Coronary artery (tissue), 2 donors: ENCODE measurements around the gene PAQR8.

Source experiments
- DNase-seq: peaks from one replicate; pipeline ENCODE4 v3.0.0-alpha.2; 2017; ENCODE audit warnings: low spot score
- H3K27ac ChIP-seq, 2 donors: fragments of 200-600 bp; sonication (generic); one replicate each; pipeline ENCODE4 v1.5.1; 2016 to 2019
- H3K4me3 ChIP-seq: fragments of 200-600 bp; sonication (generic); 2 replicates; pipeline ENCODE4 v1.5.1; 2016; ENCODE audit warnings: mild to moderate bottlenecking, moderate library complexity
- CTCF ChIP-seq: fragments of 200-600 bp; sonication (generic); IDR thresholded peaks from one replicate; pipeline ENCODE4 v1.5.1; 2019; ENCODE audit warnings: antibody characterized with exemption

PAQR8 gene

GRCh38 chr6:52361945-52362442 is at the start of gene PAQR8:
PAQR8 (plus strand) TSS chr6:52362151; CDS start chr6:52403214, 41,063 bp downstream.
- DNase-seq, result peak; percentile 78
- Histone ChIP-seq H3K27ac (peak within 1 kb of the TSS; percentile 58 to 68), H3K4me3 (peak within 1 kb of the TSS; percentile 82)
- TF ChIP-seq CTCF, result no peak

- H3K27ac ChIP-seq, result no peak overlapping the region
- TF ChIP-seq CTCF, result no peak
- no peak overlapping the region for H3K4me3 ChIP-seq
- no peak for DNase-seq
Measured at GRCh38 chr6:52312461-52312860, 49.5 kb upstream of the PAQR8 start.

- no peak overlapping the region for H3K4me3 ChIP-seq
- no peak for TF ChIP-seq CTCF
- no peak for DNase-seq
- no peak overlapping the region for H3K27ac ChIP-seq
Measured at GRCh38 chr6:52314752-52315151, 47.2 kb upstream of the PAQR8 start.

- TF ChIP-seq CTCF, result no peak
- no peak for DNase-seq
- H3K27ac ChIP-seq, result no peak overlapping the region
- no peak overlapping the region for H3K4me3 ChIP-seq
Measured at GRCh38 chr6:52317211-52317610, 44.7 kb upstream of the PAQR8 start.

GRCh38 chr6:52317841-52318581 is 43.9 kb upstream of the PAQR8 start:
- no peak for DNase-seq
- H3K4me3 ChIP-seq, result no peak overlapping the region
- no peak for TF ChIP-seq CTCF
- no peak overlapping the region for H3K27ac ChIP-seq

GRCh38 chr6:52324189-52324588 is 37.8 kb upstream of the PAQR8 start:
- Histone ChIP-seq H3K4me3 (no peak overlapping the region), H3K27ac (no peak overlapping the region)
- DNase-seq, result no peak
- TF ChIP-seq CTCF, result no peak
